ENCODE data around the gene FFAR1.

DNA sequence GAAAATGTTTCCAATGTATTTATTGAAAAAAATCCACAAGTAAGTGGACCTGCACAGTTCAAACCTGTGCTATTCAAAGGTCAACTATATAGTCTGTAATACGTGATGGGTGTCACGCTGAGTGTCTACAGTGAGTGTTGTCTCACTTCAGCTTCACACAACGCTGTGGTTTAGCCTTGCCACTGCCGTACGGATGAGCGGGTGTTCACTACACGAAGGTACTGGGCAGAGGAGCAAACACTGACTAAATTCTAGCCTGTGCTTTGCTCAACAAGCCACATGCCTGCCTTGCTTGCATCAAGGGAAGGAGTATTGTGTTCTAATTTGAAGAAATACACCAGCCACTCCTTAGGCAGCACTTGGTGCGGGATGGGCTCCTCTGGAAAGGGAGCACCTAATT, 7.2 kb downstream of the FFAR1 start:
- TF ChIP-seq CTCF (IDR thresholded peaks at IDR 0.05; ENCODE audit: borderline replicate concordance, extremely low read depth, low read length, poor library complexity, severe bottlenecking): no peak
- TF ChIP-seq EZH2 (IDR thresholded peaks at IDR 0.05; ENCODE audit: borderline replicate concordance, low read depth, low read length, severe bottlenecking): no peak

All from DND-41 (cell line).